OCI-LY7 (cell line): ENCODE results near the gene TMEM45B. TPM values are rescaled to one million over a fixed set of nuclear protein-coding genes. Genes with fewer than 3 reads are reported as not detected.

Experiments
- BruUV-seq: library from RNA; stranded (reverse); fragments of 400-500 nt; replicated peaks from 2 replicates; lab custom pipeline; 2021; lab: Mats Ljungman, UMichigan
- CTCF ChIA-PET: fragments of 300-600 bp; sonication (Branson Sonifier 250); formaldehyde crosslinking; loops from one replicate; lab custom pipeline; 2022; ENCODE audit warnings: antibody characterized with exemption; ENCODE audit not compliant: unreplicated experiment; lab: Charles Lee
- POLR2A ChIA-PET: fragments of 300-600 bp; sonication (Branson Sonifier 250); formaldehyde crosslinking; loops from one replicate; lab custom pipeline; 2022; ENCODE audit warnings: antibody characterized with exemption; lab: Charles Lee
- DNase-seq: peaks from one replicate; pipeline ENCODE4 v3.0.0-alpha.2; 2015; ENCODE audit warnings: low spot score
- H2AFZ ChIP-seq: fragments of 200-600 bp; sonication (generic), shearing (Covaris generic); 2 replicates; pipeline ENCODE4 v1.6.1; 2014; ENCODE audit warnings: mild to moderate bottlenecking, antibody characterized with exemption, low read length, moderate library complexity
- H3K27ac ChIP-seq: fragments of 200-600 bp; sonication (generic); 2 replicates; pipeline ENCODE4 v1.5.1; 2014; ENCODE audit warnings: mixed run types, low read depth, mild to moderate bottlenecking, moderate library complexity, low read length, inconsistent platforms; ENCODE audit not compliant: poor library complexity, severe bottlenecking
- H3K36me3 ChIP-seq: fragments of 200-600 bp; sonication (generic); 2 replicates; pipeline ENCODE4 v1.6.1; 2014; ENCODE audit warnings: mild to moderate bottlenecking, antibody characterized with exemption, low read length, moderate library complexity, mixed read lengths; ENCODE audit not compliant: insufficient read depth
- H3K4me1 ChIP-seq: fragments of 200-600 bp; sonication (generic); 2 replicates; pipeline ENCODE4 v1.5.1; 2014; ENCODE audit warnings: mild to moderate bottlenecking, low read length; ENCODE audit not compliant: insufficient read depth, poor library complexity, severe bottlenecking
- H3K4me2 ChIP-seq: fragments of 200-600 bp; sonication (generic); 2 replicates; pipeline ENCODE4 v1.6.1; 2014; ENCODE audit warnings: mild to moderate bottlenecking, low read length
- H3K4me3 ChIP-seq: fragments of 200-600 bp; sonication (generic); 2 replicates; pipeline ENCODE4 v1.5.1; 2014; ENCODE audit warnings: mild to moderate bottlenecking, low read depth, low read length; ENCODE audit not compliant: poor library complexity, severe bottlenecking
- H3K79me2 ChIP-seq: fragments of 200-600 bp; sonication (generic); 2 replicates; pipeline ENCODE4 v1.6.1; 2016; ENCODE audit warnings: low read depth, mild to moderate bottlenecking, low read length, moderate library complexity, mixed read lengths; ENCODE audit not compliant: insufficient read depth
- H3K9me2 ChIP-seq: fragments of 200-600 bp; sonication (generic); 2 replicates; pipeline ENCODE4 v1.6.1; 2016; ENCODE audit warnings: mild to moderate bottlenecking, low read length, mixed read lengths; ENCODE audit not compliant: insufficient read depth
- H3K9me3 ChIP-seq: fragments of 200-600 bp; sonication (generic); 2 replicates; pipeline ENCODE4 v1.6.1; 2014; ENCODE audit warnings: mild to moderate bottlenecking, mixed run types, low read length, mixed read lengths
- H4K20me1 ChIP-seq: fragments of 200-600 bp; sonication (generic); 2 replicates; pipeline ENCODE4 v1.6.1; 2014; ENCODE audit warnings: mild to moderate bottlenecking, antibody characterized with exemption, low read length, moderate library complexity, mixed read lengths; ENCODE audit not compliant: insufficient read depth
- CTCF ChIP-seq: fragments of 200-600 bp; sonication (generic); conservative IDR thresholded peaks from 2 replicates; pipeline ENCODE4 v1.5.1; 2014; ENCODE audit warnings: mild to moderate bottlenecking, antibody characterized with exemption, low read length, moderate library complexity, mixed read lengths
- EZH2phosphoT487 ChIP-seq: fragments of 200-600 bp; sonication (generic); IDR thresholded peaks from 2 replicates; pipeline ENCODE4 v1.6.1; 2018; ENCODE audit warnings: low read depth, borderline replicate concordance, mild to moderate bottlenecking, mixed run types, antibody characterized with exemption, low read length, moderate library complexity, mixed read lengths
- intact Hi-C: fragments of 100-400 bp; cut with micrococcal nuclease; formaldehyde crosslinking; loops from one replicate; pipeline ENCODE4 v1.10.0; 2022; ENCODE audit not compliant: unreplicated experiment
- small RNA-seq: library from RNA; depleted of rRNA; stranded (forward); fragments of <200 nt; gene quantifications from one replicate; pipeline ENCODE3, GENCODE V24; 2014
- total RNA-seq, 2 experiments: library from RNA; depleted of rRNA in 1 of 2; stranded (reverse); fragments of >200 nt in 1 of 2; shearing (Covaris generic) in 1 of 2; gene quantifications; 2 replicates each; pipeline ENCODE4 v1.2.3, GENCODE V29; 2014 to 2022

TMEM45B gene
- total RNA-seq, 2 experiments from 2014 or later = not detected

- Histone ChIP-seq H3K4me2 (peak overlapping the region; percentile 90), H3K4me1 (peaks cover 18% of the 10 kb centered on the region), H3K9me3 (no peaks in the 10 kb centered on the region), H3K27ac (peak overlapping the region; percentile 11), H2AFZ (peak overlapping the region; percentile 71; the same call in 1 of the 2 replicates), H3K4me3 (peak overlapping the region; percentile 100), H3K9me2 (no peaks in the 10 kb centered on the region), H3K36me3 (peaks cover 54% of the 10 kb centered on the region), H4K20me1 (no peaks in the 10 kb centered on the region), H3K79me2 (peaks cover 20% of the 10 kb centered on the region)
- CTCF ChIA-PET = no interaction called here
- TF ChIP-seq CTCF (no peak), EZH2phosphoT487 (no peak)
- BruUV-seq = no TSS peak
- POLR2A ChIA-PET = interaction anchor here (0.6 to 0.8 kb wide), 3 partner anchors 11 to 675 kb away, joined by 3 to 4 read pairs (median 3); no protein-coding TSS in a partner anchor
- no peak for DNase-seq
- intact Hi-C loops = no loop called here
Observed at GRCh38 chr11:129896062-129896461, 80.4 kb downstream of the TMEM45B start.

- no TSS peak for BruUV-seq
- ChIA-PET CTCF (no interaction called here), POLR2A (interaction anchor here (0.5 to 1.7 kb wide), 3 partner anchors 20 to 382 kb away, joined by 3 to 7 read pairs (median 3); no protein-coding TSS in a partner anchor)
- Histone ChIP-seq H2AFZ (no peak overlapping the region), H3K9me3 (no peaks in the 10 kb centered on the region), H4K20me1 (no peaks in the 10 kb centered on the region), H3K79me2 (no peaks in the 10 kb centered on the region), H3K4me1 (no peaks in the 10 kb centered on the region), H3K27ac (no peak overlapping the region), H3K4me3 (no peak overlapping the region), H3K36me3 (peaks cover 98% of the 10 kb centered on the region), H3K9me2 (no peaks in the 10 kb centered on the region), H3K4me2 (no peak overlapping the region)
- no peak for DNase-seq
- intact Hi-C loops = loop anchor here (2.0 kb wide), 1 partner anchor 13 kb away; no protein-coding TSS in a partner anchor
- no peak for TF ChIP-seq EZH2phosphoT487
- no peak for TF ChIP-seq CTCF
Observed at GRCh38 chr11:129905402-129905801, 89.8 kb downstream of the TMEM45B start.

Small RNA genes within 50 kb of the gene (small RNA-seq; reads per million reads assigned to genes)
- not detected for gene AP003327.1

Other genes with a start within 250 kb of the TMEM45B start
- gene NFRKB, start 79.7 kb downstream of the TMEM45B start, total RNA-seq (2014; rRNA removed; shearing (Covaris generic)) = 22.2 and 31.2 TPM in 2 replicates
- gene NFRKB, start 79.7 kb downstream of the TMEM45B start, total RNA-seq (2022) = 35.5 and 36.3 TPM in 2 replicates
- 28.7 and 29.8 TPM in 2 replicates for gene PRDM10, start 187.0 kb downstream of the TMEM45B start, total RNA-seq (2014; rRNA removed; shearing (Covaris generic))
- 59.2 and 60.6 TPM in 2 replicates for gene PRDM10, start 187.0 kb downstream of the TMEM45B start, total RNA-seq (2022)